Neural crest cell (in vitro differentiated cells): ENCODE results near the gene MTA3. TPM values are rescaled to one million over a fixed set of nuclear protein-coding genes. Genes with fewer than 3 reads are reported as not detected.
A peak's percentile ranks its signal among the peaks of the same experiment; 100 is the strongest.

ENCODE experiments used
- DNase-seq: peaks from one replicate; pipeline ENCODE4 v3.0.0; 2021; ENCODE audit warnings: low read depth, mixed read lengths, low spot score
- H3K27ac Mint-ChIP-seq: one replicate; pipeline ENCODE4 v1.8.0; 2021; ENCODE audit warnings: mild to moderate bottlenecking, mixed read lengths; ENCODE audit not compliant: unreplicated experiment
- H3K27me3 Mint-ChIP-seq: 2 replicates; pipeline ENCODE4 v1.8.0; 2021; ENCODE audit warnings: low read depth, mild to moderate bottlenecking, mixed read lengths
- H3K36me3 Mint-ChIP-seq: 2 replicates; pipeline ENCODE4 v1.8.0; 2021; ENCODE audit warnings: low read depth, mild to moderate bottlenecking, mixed read lengths
- H3K4me1 Mint-ChIP-seq: 2 replicates; pipeline ENCODE4 v1.8.0; 2021; ENCODE audit warnings: mixed read lengths
- H3K4me3 Mint-ChIP-seq: one replicate; pipeline ENCODE4 v1.8.0; 2021; ENCODE audit warnings: mild to moderate bottlenecking, mixed read lengths
- H3K9me3 Mint-ChIP-seq: 2 replicates; pipeline ENCODE4 v1.8.0; 2021; ENCODE audit warnings: mixed read lengths
- CTCF ChIP-seq: fragments of 200-600 bp; sonication (generic); conservative IDR thresholded peaks from 2 replicates; pipeline ENCODE4 v1.5.0; 2021; ENCODE audit warnings: antibody characterized with exemption, mild to moderate bottlenecking
- total RNA-seq: library from RNA; stranded (reverse); gene quantifications from 2 replicates; pipeline ENCODE4 v1.2.1, GENCODE V29; 2021

Gene MTA3
- total RNA-seq, 1 donor from 2014 or later, result 62.3 TPM

DNA sequence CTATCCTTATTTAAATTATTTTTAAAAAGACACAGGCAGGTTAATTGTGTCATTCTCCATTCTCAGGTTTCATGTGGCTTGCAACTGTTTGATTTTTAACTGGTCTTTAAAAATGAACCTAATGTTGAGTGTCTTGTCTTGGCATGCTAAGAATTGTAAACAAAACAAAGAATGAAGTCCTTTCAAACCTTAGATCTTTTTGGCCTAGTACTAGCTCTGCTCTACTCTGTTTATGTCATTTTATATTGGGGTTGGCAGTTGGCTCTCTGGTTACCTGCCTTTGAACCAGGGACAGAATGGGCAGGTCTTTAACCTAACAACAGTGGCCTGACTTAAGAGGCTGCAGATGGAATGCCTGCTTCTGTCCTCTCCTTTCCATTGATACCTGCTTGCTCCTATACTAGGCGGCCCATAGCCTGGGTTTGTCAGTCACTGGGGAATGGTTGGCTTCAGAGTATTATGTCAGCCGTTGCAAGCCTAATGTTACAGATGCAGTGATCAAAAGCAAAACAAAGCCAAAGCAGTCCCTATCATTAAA is 85.5 kb downstream of the MTA3 start:
- Mint-ChIP-seq H3K27ac (no peak overlapping the region), H3K36me3 (peaks cover 5% of the 10 kb centered on the region), H3K27me3 (no peaks in the 10 kb centered on the region)

DNA sequence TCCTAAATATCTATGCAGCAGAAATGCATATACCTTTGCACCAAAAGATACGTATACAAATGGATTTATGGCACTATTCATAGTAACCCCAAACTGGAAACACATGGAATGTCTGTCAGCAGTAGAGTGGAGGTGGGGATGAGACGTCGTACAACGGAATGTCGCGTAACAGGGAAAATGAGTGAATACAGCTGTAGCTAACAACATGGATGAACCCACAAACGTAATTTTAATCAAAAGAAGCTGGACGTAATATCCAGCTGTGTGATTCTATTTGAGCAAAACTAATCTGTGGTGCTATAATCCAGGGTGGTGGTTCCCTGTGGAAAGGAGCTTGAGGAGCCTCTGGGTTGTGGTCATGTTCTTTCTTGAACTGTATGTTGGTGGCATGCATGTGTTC is 89.9 kb downstream of the MTA3 start:
- Mint-ChIP-seq H3K27me3 (no peaks in the 10 kb centered on the region), H3K9me3 (no peaks in the 10 kb centered on the region), H3K36me3 (peaks cover 7% of the 10 kb centered on the region), H3K4me1 (peaks cover 17% of the 10 kb centered on the region), H3K27ac (no peak overlapping the region), H3K4me3 (no peak overlapping the region)
- no peak for DNase-seq
- TF ChIP-seq CTCF, result no peak

More for the DNA sequence above, 85.5 kb downstream of the MTA3 start:
- no peak overlapping the region for H3K4me3 Mint-ChIP-seq
- no peak for TF ChIP-seq CTCF
- no peaks in the 10 kb centered on the region for H3K9me3 Mint-ChIP-seq
- peaks cover 17% of the 10 kb centered on the region for H3K4me1 Mint-ChIP-seq
- no peak for DNase-seq

DNA sequence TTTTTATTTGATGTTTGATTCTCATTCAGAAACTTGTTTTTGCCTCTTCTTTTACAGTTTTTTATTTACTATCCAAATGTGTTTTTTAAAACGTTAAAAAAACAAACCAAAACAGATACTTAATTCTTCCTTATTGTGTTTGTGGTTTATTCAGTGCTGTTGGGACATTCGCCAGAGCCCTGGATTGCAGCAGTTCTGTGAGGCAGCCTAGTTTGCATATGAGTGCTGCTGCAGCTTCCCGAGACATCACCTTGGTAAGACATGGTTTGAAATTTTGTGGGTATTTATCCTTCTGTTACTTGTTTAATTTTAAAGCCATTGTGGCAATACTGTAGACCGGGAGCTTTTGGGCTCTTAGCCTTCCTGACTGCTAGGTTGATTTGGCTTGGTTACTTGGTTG is 91.2 kb downstream of the MTA3 start:
- Mint-ChIP-seq H3K9me3 (no peaks in the 10 kb centered on the region), H3K27me3 (no peaks in the 10 kb centered on the region), H3K4me3 (no peak overlapping the region), H3K27ac (no peak overlapping the region), H3K4me1 (peaks cover 10% of the 10 kb centered on the region), H3K36me3 (peaks cover 7% of the 10 kb centered on the region)
- no peak for DNase-seq
- TF ChIP-seq CTCF, result no peak

GRCh38 chr2:42663106-42663780 is 94.8 kb downstream of the MTA3 start:
- no peaks in the 10 kb centered on the region for H3K27me3 Mint-ChIP-seq
- H3K27ac Mint-ChIP-seq, result no peak overlapping the region
- DNase-seq, result peak; percentile 51
- TF ChIP-seq CTCF, result peak; percentile 99
- H3K36me3 Mint-ChIP-seq, result peaks cover 2% of the 10 kb centered on the region
- H3K9me3 Mint-ChIP-seq, result no peaks in the 10 kb centered on the region
- H3K4me3 Mint-ChIP-seq, result no peak overlapping the region
- H3K4me1 Mint-ChIP-seq, result peaks cover 14% of the 10 kb centered on the region

DNA sequence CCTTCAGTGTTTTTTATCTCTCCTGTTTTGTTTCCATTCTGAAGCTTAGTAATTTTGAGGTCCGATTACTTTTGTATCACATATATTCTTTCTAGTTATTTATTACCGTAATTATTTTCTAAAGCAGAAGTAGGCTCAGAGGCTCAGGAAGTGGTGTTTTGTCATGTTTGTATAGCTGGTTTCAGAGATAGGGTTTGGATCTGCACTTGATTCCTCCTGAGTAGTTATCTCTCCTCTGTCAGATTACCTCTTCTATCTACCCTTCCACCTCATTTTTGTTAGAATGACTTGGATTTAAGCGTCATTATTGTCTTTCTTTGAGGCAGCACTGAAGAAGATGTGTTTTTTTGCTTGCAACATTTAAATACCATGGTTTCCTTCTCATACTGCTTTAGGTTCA is 95.4 kb downstream of the MTA3 start:
- Mint-ChIP-seq H3K27me3 (no peaks in the 10 kb centered on the region), H3K4me1 (peaks cover 19% of the 10 kb centered on the region), H3K4me3 (no peak overlapping the region), H3K36me3 (peaks cover 2% of the 10 kb centered on the region), H3K27ac (no peak overlapping the region), H3K9me3 (no peaks in the 10 kb centered on the region)
- DNase-seq, result no peak
- TF ChIP-seq CTCF, result no peak
